SJSA1 (cell line): ENCODE data around the gene PHLDA3. TPM values are rescaled to one million over a fixed set of nuclear protein-coding genes. Genes with fewer than 3 reads are reported as not detected.

Source experiments
- DNase-seq, 2 experiments: peaks; one replicate each; pipeline ENCODE4 v3.0.0-alpha.2; 2015 to 2020; ENCODE audit warnings: low spot score in 2 of 2, low read depth in 1 of 2
- H3K27ac ChIP-seq: fragments of 250-450 bp; sonication (Bioruptor Pico); 2 replicates; pipeline ENCODE4 v1.5.1; 2020; ENCODE audit warnings: mild to moderate bottlenecking, moderate library complexity
- H3K27me3 ChIP-seq: fragments of 250-450 bp; sonication (Bioruptor Pico); replicated peaks from 2 replicates; pipeline ENCODE4 v1.5.1; 2020; ENCODE audit warnings: mild to moderate bottlenecking, moderate library complexity
- H3K36me3 ChIP-seq: fragments of 250-450 bp; sonication (Bioruptor Pico); 2 replicates; pipeline ENCODE4 v1.5.1; 2020; ENCODE audit warnings: mild to moderate bottlenecking
- H3K4me1 ChIP-seq: fragments of 250-450 bp; sonication (Bioruptor Pico); replicated peaks from 2 replicates; pipeline ENCODE4 v1.6.1; 2021; ENCODE audit warnings: mild to moderate bottlenecking
- H3K4me3 ChIP-seq: fragments of 250-450 bp; sonication (Bioruptor Pico); 2 replicates; pipeline ENCODE4 v1.5.1; 2020; ENCODE audit warnings: mild to moderate bottlenecking
- H3K9me3 ChIP-seq: fragments of 250-450 bp; sonication (Bioruptor Pico); replicated peaks from 2 replicates; pipeline ENCODE4 v1.5.1; 2020; ENCODE audit warnings: mild to moderate bottlenecking
- total RNA-seq: library from RNA; depleted of rRNA; stranded (reverse); fragments of >200 nt; shearing (Covaris generic); gene quantifications from 2 replicates; pipeline ENCODE4 v1.2.3, GENCODE V29; 2014

Gene PHLDA3
- total RNA-seq, 1 experiment from 2014 or later, result 75.0 TPM

- H3K27ac ChIP-seq, result no peak overlapping the region
- no peaks in the 10 kb centered on the region for H3K9me3 ChIP-seq
- H3K36me3 ChIP-seq, result no peaks in the 10 kb centered on the region
- peaks cover 10% of the 10 kb centered on the region for H3K4me1 ChIP-seq
- no peak for DNase-seq
- no peak overlapping the region for H3K4me3 ChIP-seq
- no peaks in the 10 kb centered on the region for H3K27me3 ChIP-seq
These were observed 34.7 kb downstream of the PHLDA3 start for GRCh38 chr1:201434266-201434665.

DNA sequence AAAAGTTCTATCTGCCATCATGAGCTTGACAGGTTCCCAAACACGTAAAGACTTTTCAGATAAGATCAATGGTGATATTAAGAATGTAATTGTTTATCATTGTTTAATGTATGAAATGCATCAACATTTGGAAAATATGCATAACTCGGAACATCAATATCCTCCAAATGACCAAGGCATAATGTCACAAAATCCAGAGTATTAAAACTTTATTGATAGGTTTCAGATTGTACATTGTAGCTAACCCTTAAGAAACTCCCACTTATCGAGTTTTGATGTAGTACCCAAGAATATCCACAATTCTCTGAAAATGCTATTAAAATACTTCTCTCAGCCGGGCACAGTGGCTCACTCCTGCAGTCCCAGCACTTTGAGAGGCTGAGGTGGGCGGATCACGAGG is 35.4 kb downstream of the PHLDA3 start:
- Histone ChIP-seq H3K4me1 (peaks cover 10% of the 10 kb centered on the region), H3K36me3 (no peaks in the 10 kb centered on the region), H3K27me3 (no peaks in the 10 kb centered on the region), H3K27ac (no peak overlapping the region), H3K4me3 (no peak overlapping the region), H3K9me3 (no peaks in the 10 kb centered on the region)
- DNase-seq, result no peak

- Histone ChIP-seq H3K36me3 (no peaks in the 10 kb centered on the region), H3K4me3 (no peak overlapping the region), H3K27ac (no peak overlapping the region), H3K27me3 (no peaks in the 10 kb centered on the region), H3K4me1 (peaks cover 4% of the 10 kb centered on the region), H3K9me3 (no peaks in the 10 kb centered on the region)
- DNase-seq, result no peak
These were observed 38.2 kb downstream of the PHLDA3 start for GRCh38 chr1:201430776-201431175.

- Histone ChIP-seq H3K4me1 (no peaks in the 10 kb centered on the region), H3K27me3 (no peaks in the 10 kb centered on the region), H3K9me3 (no peaks in the 10 kb centered on the region), H3K36me3 (no peaks in the 10 kb centered on the region), H3K4me3 (no peak overlapping the region), H3K27ac (no peak overlapping the region)
- DNase-seq, result no peak
These were observed 39.1 kb downstream of the PHLDA3 start for GRCh38 chr1:201429736-201430501.

DNA sequence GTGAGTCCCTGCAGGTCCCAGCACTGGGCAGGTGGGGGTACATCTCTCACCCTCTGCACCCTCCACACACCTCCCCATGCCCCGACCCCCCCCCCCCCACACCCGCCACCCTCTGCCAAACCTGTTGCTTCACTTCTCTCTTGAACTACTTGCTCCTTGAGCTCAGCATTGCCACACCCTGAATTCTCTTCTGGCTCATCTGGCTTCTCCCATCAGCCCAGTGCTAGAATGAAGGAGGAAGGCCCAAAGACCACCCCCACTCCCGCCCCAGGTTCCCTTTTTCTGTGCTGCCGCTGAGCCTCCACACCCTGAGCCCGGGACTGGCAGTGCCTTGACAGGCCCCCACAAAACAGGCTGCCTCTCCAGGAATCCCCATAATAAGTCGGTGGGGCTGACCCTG is 41.0 kb downstream of the PHLDA3 start:
- Histone ChIP-seq H3K27me3 (no peaks in the 10 kb centered on the region), H3K27ac (no peak overlapping the region), H3K4me1 (no peaks in the 10 kb centered on the region), H3K4me3 (no peak overlapping the region), H3K36me3 (no peaks in the 10 kb centered on the region), H3K9me3 (no peaks in the 10 kb centered on the region)
- DNase-seq, result no peak

DNA sequence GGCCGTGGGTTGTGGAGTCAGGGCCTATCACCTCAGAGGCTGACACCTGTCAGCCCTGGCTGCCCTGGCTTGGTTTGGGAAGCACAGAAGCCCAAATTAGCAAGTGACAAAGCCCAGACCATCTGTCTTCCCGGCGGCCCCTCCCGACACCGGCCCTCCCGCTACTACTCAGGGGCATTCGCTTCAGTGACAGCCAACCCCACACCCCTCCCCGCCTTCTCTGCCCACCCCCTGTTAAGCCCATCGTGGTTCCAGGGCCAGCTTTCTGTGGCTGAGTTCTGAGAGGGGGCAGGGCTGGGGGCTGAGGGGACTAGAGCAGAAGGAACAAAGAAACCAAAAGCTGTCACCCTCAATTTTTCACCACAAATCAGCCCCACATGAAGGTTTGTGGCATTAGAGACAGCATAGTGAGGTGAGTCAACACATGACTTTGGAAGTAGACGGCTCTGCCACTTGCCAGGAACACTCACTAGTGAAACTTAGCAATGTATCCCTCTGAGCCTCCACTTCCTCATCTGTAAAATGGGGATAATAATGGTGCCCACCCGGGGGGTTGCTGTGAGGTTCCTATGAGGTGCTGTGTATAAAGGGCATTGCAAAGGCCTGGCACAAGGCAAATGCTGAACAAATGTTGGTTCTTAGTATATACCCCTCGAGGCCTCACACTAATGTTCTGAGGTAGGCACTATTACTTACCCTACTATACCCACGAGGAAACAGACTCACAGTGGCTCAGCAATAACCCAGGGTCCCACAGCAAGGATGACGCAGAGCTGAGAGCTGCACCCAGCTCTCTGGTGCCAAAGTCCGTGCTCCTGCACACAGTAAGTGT is 42.3 kb downstream of the PHLDA3 start:
- H3K27ac ChIP-seq, result no peak overlapping the region
- DNase-seq, result no peak
- H3K4me3 ChIP-seq, result no peak overlapping the region
- H3K36me3 ChIP-seq, result no peaks in the 10 kb centered on the region
- no peaks in the 10 kb centered on the region for H3K4me1 ChIP-seq
- H3K9me3 ChIP-seq, result no peaks in the 10 kb centered on the region
- no peaks in the 10 kb centered on the region for H3K27me3 ChIP-seq

DNA sequence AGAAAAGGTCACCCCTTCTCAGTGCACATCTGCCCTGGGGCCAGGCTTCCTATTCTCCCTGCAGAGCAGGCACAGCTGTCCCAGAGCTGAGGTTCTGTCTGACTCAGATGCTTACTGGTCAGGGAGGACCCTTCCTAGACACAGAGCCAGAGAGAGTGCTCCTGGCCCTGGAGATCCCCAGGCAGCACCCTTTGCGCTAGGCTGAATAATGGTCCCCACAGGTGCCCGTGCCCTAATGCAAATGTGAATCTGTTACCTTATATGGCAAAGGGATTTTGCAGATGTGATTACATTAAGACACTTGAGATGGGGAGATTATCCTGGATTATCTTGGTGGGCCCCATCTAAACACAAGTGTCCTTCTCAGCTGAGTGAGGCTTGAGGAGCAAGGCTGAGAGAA is 44.8 kb downstream of the PHLDA3 start:
- Histone ChIP-seq H3K27ac (no peak overlapping the region), H3K4me3 (no peak overlapping the region), H3K27me3 (no peaks in the 10 kb centered on the region), H3K9me3 (no peaks in the 10 kb centered on the region), H3K4me1 (no peaks in the 10 kb centered on the region), H3K36me3 (no peaks in the 10 kb centered on the region)
- no peak for DNase-seq

GRCh38 chr1:201423655-201424054 is 45.3 kb downstream of the PHLDA3 start:
- Histone ChIP-seq H3K4me1 (no peaks in the 10 kb centered on the region), H3K27ac (no peak overlapping the region), H3K27me3 (no peaks in the 10 kb centered on the region), H3K4me3 (no peak overlapping the region), H3K9me3 (no peaks in the 10 kb centered on the region), H3K36me3 (no peaks in the 10 kb centered on the region)
- DNase-seq, result no peak

DNA sequence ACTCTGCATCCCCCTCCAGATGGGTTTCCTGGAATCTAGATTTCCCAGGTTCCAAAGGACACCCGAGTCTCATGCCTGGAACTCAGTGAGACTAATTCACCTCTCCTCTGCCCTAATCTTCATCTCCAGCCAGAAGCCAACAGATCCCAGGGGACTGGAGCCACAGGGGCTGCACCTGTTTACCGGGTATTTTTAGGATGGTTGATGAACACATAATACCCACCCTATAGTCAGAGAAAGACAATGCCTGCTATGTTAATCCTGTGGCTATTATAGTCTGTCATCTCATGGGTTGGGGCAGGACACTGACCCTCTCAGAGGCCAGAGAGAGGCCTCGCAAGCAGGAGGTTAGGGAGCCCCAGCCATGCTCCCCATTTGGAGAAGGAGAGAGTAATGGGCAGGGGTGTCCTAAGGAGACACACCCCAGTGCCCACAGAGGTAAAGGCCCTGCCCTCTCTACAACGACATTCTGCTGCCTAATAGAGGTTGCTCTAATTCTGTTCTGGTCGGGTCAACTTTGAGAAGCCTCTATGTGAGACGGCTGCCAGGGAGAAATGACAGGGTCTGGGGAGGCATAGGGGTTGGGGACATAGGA is 46.5 kb downstream of the PHLDA3 start:
- no peak overlapping the region for H3K27ac ChIP-seq
- no peak for DNase-seq
- no peaks in the 10 kb centered on the region for H3K4me1 ChIP-seq
- no peaks in the 10 kb centered on the region for H3K36me3 ChIP-seq
- H3K9me3 ChIP-seq, result no peaks in the 10 kb centered on the region
- no peak overlapping the region for H3K4me3 ChIP-seq
- no peaks in the 10 kb centered on the region for H3K27me3 ChIP-seq

DNA sequence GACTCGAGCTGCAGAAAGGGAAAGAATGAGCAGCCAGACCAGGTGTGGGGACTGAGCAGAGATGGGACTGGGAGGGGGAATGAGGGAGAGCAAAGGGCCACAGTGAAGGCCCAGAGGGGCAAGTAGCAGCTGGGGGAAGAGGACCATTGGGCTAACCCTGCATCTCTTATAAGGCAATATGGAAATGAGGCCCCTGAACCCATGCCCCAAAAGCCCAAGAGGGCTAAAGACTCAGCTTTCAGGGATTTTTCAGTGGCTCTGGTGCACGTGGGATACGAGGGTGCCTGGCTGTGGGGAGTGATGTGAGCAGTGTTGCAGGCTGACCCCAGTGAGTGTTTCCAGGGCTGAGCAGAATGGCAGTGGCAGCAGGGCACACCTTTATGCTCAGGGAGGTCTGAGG is 47.0 kb downstream of the PHLDA3 start:
- Histone ChIP-seq H3K27me3 (no peaks in the 10 kb centered on the region), H3K9me3 (no peaks in the 10 kb centered on the region), H3K4me1 (no peaks in the 10 kb centered on the region), H3K36me3 (no peaks in the 10 kb centered on the region), H3K4me3 (no peak overlapping the region), H3K27ac (no peak overlapping the region)
- no peak for DNase-seq

DNA sequence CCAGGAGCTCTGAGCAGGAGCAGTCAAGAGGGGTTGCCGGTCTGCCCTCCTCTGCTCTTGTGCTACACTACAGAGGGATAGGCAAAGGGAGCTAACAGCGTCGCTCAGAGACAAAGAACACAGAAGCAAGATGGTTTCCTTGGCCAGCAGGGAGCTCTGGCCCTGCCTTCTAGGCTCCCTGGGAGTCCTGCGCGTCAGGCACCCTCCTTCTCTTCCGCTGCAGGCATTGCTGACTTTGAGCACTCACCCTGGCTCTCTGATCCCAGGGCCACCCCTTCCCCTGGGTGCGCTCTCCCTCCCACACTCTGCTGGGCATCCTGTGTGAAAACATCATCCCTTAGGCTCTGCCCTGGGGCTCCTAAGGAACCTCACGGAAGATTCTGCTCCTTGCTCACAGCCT is 47.9 kb downstream of the PHLDA3 start:
- Histone ChIP-seq H3K9me3 (no peaks in the 10 kb centered on the region), H3K4me3 (no peak overlapping the region), H3K27ac (no peak overlapping the region), H3K36me3 (no peaks in the 10 kb centered on the region), H3K27me3 (no peaks in the 10 kb centered on the region; the same call in 1 of the 2 replicates), H3K4me1 (no peaks in the 10 kb centered on the region)
- DNase-seq, result no peak

- no peaks in the 10 kb centered on the region for H3K9me3 ChIP-seq
- no peak overlapping the region for H3K4me3 ChIP-seq
- H3K27me3 ChIP-seq, result peaks cover 2% of the 10 kb centered on the region
- DNase-seq, result no peak
- no peak overlapping the region for H3K27ac ChIP-seq
- no peaks in the 10 kb centered on the region for H3K36me3 ChIP-seq
- no peaks in the 10 kb centered on the region for H3K4me1 ChIP-seq
These were observed 48.4 kb downstream of the PHLDA3 start for GRCh38 chr1:201420608-201421002.

DNA sequence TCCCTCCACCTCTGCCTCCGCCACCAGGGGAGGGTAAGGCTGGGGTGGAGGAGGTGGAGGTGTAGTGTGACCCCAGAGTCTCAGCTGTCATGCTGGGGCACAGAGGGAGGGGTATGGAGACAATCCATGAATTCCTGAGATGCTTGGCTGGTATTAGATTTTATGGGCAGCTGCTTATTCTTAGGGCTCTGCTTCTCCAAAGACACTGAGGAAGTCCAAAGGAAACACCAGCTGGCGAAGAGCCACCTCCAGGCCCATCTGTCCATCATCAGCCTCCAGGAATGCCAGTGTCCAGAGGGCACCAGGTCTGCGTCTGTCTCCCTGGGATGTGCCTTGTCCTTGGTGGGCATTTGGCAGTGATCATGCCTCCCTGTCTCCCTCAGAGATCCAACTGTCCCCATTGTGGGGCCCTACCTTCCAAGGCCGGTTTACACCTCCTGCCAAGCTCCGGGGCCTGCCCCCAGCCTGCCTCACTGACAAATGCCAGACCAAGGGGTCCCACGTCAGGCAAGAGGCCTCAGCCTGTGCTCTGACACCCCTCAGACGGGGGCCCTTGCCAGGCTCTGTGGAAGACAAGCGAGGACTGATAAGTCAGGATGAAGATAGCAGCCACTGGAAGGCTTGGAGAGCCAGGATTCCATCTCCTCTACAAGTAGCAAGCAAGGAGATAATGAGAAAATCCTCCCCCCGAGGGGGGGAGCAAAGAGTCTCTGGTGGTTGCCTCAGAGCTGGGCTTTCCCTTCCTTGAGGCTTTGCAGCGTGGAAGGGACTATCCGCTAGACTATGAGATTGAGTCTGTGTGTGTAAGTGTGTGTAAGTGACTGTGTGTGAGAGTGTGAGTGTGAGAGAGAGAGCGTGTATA is 49.0 kb downstream of the PHLDA3 start:
- no peaks in the 10 kb centered on the region for H3K36me3 ChIP-seq
- peaks cover 8% of the 10 kb centered on the region for H3K27me3 ChIP-seq
- no peaks in the 10 kb centered on the region for H3K4me1 ChIP-seq
- no peak overlapping the region for H3K4me3 ChIP-seq
- H3K9me3 ChIP-seq, result no peaks in the 10 kb centered on the region
- no peak overlapping the region for H3K27ac ChIP-seq
- no peak for DNase-seq
